ENCODE results near the gene ZNF837.
A peak's percentile ranks its signal among the peaks of the same experiment; 100 is the strongest.
"Not testable (repeated sequence)": the region's sequence is repeated elsewhere in the genome, so short reads cannot be mapped to it uniquely, and the experiment has no call there.

Gene ZNF837

DNA sequence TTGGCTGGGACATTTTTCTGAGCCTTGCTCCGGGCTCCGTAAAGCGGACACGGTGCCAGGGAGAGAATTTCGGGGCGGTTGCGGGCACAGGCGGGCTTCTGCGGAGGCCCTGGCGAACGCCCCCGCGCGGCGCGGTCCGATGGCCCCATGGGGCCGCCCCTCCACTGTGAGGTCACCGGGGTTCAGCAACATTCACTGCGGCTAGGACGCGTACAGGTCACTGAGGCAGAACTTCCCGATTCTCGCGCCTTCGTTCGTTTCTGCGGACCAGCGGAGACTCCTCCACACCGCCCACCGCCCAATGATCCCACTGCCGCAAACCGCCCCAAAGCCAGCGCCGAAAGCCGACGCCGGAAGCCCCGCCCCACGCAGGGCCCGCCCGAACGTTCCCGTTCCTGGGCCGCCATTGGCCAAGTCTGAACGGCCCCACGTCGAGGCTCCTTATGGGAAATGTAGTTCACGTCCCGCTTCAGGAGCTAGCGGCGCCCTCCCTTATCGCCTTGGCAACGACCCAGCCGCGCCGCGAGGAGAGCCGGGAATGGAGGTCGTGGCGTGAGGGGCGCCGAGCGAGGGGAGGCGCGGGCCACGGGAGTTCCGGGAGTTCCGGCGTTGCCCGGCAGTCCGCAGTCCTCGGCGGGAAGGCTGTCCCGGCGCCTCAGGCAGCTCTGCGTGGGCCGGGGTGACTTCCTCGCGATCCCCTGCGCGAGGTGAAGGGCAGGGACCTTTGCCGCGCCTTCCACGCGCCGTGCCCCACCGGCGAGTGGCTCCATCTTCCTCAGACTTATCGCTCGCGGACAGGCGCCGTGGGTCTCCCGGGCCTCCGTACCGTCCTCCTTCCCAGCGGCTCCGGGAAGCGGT, 27.6 kb upstream of the ZNF837 start, which contains the start of gene ZNF584:
TSS of gene ZNF584 (plus strand) at position 498 of the 858 bp plus-strand sequence. CDS start 499 bp downstream, outside the sequence.
- TF ChIP-seq, protein P1, sequence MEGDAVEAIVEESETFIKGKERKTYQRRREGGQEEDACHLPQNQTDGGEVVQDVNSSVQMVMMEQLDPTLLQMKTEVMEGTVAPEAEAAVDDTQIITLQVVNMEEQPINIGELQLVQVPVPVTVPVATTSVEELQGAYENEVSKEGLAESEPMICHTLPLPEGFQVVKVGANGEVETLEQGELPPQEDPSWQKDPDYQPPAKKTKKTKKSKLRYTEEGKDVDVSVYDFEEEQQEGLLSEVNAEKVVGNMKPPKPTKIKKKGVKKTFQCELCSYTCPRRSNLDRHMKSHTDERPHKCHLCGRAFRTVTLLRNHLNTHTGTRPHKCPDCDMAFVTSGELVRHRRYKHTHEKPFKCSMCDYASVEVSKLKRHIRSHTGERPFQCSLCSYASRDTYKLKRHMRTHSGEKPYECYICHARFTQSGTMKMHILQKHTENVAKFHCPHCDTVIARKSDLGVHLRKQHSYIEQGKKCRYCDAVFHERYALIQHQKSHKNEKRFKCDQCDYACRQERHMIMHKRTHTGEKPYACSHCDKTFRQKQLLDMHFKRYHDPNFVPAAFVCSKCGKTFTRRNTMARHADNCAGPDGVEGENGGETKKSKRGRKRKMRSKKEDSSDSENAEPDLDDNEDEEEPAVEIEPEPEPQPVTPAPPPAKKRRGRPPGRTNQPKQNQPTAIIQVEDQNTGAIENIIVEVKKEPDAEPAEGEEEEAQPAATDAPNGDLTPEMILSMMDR (conservative IDR thresholded peaks at IDR 0.05; ENCODE audit: control insufficient read depth, insufficient read depth, low read depth, low read length): no peak
- DNase-seq (ENCODE audit: low read depth): peak; percentile 91
- H3K4me3 ChIP-seq (ENCODE audit: control insufficient read depth, low read depth, low read length): peak within 1 kb of the TSS; percentile 83

DNA sequence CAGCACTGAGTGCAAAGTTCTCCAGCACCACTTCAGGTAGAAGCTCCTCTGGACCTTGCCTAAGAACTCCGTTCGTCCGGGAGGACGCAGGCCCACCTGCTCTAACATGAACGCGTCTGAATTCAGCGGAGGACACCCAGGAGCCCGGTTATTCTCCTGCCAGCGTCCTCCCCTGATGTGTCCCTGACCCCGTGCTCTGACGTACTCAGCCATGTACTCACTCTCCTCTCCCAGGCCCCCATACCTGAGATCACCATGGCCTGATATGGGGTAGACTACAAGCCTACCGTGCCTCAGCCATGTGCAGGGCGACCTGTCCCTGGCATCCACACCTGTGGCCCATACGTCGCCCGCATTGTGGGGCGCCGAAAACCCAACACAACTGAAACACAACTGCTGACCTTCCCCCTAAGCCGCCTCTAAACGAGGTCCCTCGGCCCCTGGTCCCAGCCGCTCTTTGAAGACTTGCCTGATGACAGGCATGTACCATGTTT, 26.9 kb upstream of the ZNF837 start:
- DNase-seq (ENCODE audit: low read depth): peak; percentile 47
- TF ChIP-seq, protein P1 (conservative IDR thresholded peaks at IDR 0.05; ENCODE audit: control insufficient read depth, insufficient read depth, low read depth, low read length): no peak
- H3K4me3 ChIP-seq (ENCODE audit: control insufficient read depth, low read depth, low read length): peak overlapping the region; percentile 83

DNA sequence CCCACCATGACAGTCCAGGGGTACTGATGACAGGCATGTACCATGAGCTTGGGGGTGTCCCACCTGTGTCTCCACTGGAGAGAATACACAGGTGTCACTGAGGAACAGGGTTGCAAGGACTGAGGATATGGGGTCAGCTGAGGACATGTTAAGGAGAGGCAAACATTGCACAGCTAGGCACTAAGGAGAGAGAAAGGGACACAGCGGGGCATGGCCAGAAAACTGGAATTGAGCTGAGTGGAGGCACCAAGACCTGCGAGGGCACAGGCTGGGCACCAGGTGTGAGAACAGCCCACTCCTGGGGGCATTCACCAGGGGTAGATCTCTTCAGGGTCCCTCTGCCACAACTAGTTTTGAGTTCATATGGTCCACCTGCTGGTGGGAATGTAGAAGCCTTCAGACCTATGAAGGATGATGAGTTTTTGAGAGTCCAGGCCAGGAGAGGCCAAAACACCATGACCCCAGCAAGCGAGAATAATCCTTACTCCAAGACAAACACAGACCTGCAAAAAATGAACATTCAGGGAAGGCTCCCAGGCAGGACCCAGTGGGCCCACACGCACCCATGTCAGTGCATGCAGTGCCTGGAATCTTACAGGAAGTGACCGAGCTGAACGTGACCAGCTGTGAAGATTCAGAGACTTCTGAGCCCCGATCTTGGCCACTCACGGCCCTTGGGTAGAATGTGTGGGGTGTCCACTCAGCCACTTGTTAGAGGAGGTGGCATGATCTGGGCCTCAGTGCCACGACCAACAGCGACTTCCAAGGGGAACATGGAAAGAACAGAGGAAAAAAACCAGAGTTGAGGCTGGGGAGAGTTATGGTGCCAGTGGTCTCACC, 26.2 kb upstream of the ZNF837 start:
- TF ChIP-seq, protein P1 (conservative IDR thresholded peaks at IDR 0.05; ENCODE audit: control insufficient read depth, insufficient read depth, low read depth, low read length): peak; percentile 42
- H3K4me3 ChIP-seq (ENCODE audit: control insufficient read depth, low read depth, low read length): peak overlapping the region; percentile 83
- peak; percentile 28 for DNase-seq (ENCODE audit: low read depth)

DNA sequence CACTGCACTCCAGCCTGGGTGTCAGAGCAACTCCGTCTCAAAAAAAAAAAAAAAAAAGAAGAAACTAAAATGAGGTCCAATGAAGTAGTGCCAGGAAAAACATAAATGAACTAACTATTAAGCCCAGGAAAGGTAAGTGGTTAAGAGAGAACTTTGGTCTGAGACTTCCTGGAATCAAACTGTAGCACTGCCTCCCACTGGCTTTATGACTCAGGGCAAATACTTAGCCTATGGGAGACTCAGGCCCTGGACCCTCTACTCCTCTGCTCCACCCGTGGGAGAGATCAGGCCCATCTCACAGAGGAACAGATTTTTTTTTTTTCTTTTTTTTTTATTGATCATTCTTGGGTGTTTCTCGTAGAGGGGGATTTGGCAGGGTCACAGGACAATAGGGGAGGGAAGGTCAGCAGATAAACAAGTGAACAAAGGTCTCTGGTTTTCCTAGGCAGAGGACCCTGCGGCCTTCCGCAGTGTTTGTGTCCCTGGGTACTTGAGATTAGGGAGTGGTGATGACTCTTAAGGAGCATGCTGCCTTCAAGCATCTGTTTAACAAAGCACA, 23.2 kb upstream of the ZNF837 start:
- H3K4me3 ChIP-seq (ENCODE audit: control insufficient read depth, low read depth, low read length): not testable (repeated sequence)
- DNase-seq (ENCODE audit: low read depth): peak; percentile 15

DNA sequence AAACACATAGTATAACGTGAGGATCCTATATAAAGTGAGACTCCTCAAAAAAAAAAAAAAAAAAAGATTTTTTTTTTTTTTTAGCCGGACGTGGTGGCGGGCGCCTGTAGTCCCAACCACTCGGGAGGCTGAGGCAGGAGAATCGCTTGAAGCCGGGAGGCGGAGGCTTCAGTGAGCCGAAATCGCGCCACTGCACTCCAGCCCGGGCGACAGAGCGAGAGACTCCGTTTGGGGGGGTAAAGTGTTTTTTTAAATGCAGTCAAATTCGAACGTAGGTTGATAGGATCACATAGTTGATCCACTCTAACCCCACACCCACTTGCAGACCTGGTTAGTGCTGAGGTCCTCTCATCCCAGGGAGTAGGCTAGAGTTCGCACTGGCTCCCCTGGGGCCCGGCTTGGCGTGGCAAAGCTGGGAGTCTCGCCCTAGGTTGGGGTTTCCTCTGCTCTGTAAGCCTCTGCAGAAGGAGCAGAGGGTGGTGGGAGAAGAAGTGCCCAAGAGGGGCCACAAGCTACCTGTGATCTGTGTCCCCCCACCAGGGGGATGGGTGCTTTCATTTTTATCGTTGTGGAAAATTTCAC, 21.1 kb upstream of the ZNF837 start:
- peak; percentile 23 for DNase-seq (ENCODE audit: low read depth)
- TF ChIP-seq, protein P1 (conservative IDR thresholded peaks at IDR 0.05; ENCODE audit: control insufficient read depth, insufficient read depth, low read depth, low read length): no peak
- peak overlapping the region; percentile 68 for H3K4me3 ChIP-seq (ENCODE audit: control insufficient read depth, low read depth, low read length)

DNA sequence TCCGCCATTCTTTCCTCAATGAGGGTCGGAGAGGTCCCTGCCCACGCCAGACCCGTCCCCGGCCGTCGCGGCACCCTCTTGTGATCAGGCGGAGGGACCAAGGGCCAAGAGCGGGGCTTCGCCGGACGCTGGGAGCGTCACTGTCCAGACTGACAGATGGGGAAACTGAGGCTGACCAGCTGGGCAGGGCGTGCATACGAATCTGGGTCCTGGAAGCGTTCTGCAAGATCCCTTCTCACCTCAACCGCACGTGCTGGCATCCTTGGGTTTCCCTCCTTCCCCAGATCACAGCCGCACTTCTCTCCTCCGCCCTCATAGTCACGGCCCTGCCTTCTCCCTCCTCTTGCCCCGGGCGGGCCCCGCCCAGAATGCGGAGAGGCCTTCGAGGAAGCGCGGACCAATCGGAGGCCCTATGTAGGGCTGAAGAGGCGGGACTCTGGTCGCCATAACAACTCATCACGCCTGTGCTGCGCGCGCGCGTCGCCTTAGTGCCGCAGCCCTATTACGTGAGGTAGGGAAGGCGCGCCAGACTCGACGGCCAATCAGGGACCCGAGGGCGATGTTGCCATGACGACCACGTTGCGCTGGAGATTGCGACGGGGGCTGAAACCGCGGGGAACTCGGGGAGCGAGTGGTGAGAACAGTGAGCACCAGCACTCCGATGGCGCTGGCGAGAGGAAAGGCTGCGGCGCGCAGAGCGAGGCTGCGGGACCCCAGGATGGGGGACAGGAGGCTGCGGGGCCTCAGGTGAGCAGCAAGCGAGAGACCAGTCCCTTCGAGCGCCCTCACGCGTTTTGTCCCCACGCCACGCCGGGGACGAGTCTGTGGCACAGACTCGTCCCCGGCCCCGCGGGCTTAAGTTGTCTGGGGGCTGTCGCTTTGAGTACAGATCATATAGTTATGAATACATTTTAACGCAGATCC, 20.3 kb upstream of the ZNF837 start:
- TF ChIP-seq, protein P1 (conservative IDR thresholded peaks at IDR 0.05; ENCODE audit: control insufficient read depth, insufficient read depth, low read depth, low read length): no peak
- peak overlapping the region; percentile 68 for H3K4me3 ChIP-seq (ENCODE audit: control insufficient read depth, low read depth, low read length)
- peak; percentile 99 for DNase-seq (ENCODE audit: low read depth)
